K562 (cell line): ENCODE measurements around the gene RBSN. TPM values are rescaled to one million over a fixed set of nuclear protein-coding genes. Genes with fewer than 3 reads are reported as not detected.

Experiments used
- BACH1 ChIP-seq: fragments of 200-800 bp; sonication (Bioruptor generic); IDR thresholded peaks from 2 replicates; pipeline ENCODE4 v1.6.1; 2016; ENCODE audit warnings: missing genetic modification characterization, missing compliant biosample characterization
- BCL6 ChIP-seq: fragments of 250-450 bp; sonication (Bioruptor Pico); IDR thresholded peaks from 2 replicates; pipeline ENCODE4 v1.4.0; 2020
- CCNT2 ChIP-seq: IDR thresholded peaks from 2 replicates; pipeline ENCODE4 v1.6.1; 2011; ENCODE audit warnings: borderline replicate concordance, low read depth, mild to moderate bottlenecking, moderate library complexity, mixed read lengths, low read length; ENCODE audit not compliant: insufficient read length; ENCODE audit errors: extremely low read depth
- CHD1 ChIP-seq: fragments of 200-600 bp; sonication (generic); IDR thresholded peaks from one replicate; pipeline ENCODE4 v1.6.1; 2012; ENCODE audit warnings: mild to moderate bottlenecking, moderate library complexity, low read length, inconsistent platforms
- GTF2A2 ChIP-seq: IDR thresholded peaks from 2 replicates; pipeline ENCODE4 v1.6.1; 2016; ENCODE audit warnings: mild to moderate bottlenecking, missing genetic modification characterization, missing compliant biosample characterization
- HMGXB4 ChIP-seq: sonication (generic); formaldehyde crosslinking; IDR thresholded peaks from 2 replicates; pipeline ENCODE4 v1.8.1; 2023; ENCODE audit warnings: mild to moderate bottlenecking, missing genetic modification reagents
- MBD2 ChIP-seq: sonication (generic); IDR thresholded peaks from 2 replicates; pipeline ENCODE4 v1.6.1; 2016; ENCODE audit warnings: low read depth, borderline replicate concordance
- NFXL1 ChIP-seq: fragments of 450-650 bp; formaldehyde crosslinking; IDR thresholded peaks from 2 replicates; pipeline ENCODE4 v1.4.0; 2021; ENCODE audit warnings: mild to moderate bottlenecking
- REST ChIP-seq, 2 experiments: fragments of 450-650 bp; formaldehyde crosslinking in 1 of 2; IDR thresholded peaks; 2 replicates each; pipeline versions ENCODE4 v1.4.0 to v1.6.1; 2014 to 2020; ENCODE audit warnings: mild to moderate bottlenecking in 2 of 2, borderline replicate concordance in 1 of 2, low read depth in 1 of 2
- SMARCC2 ChIP-seq: fragments of 450-650 bp; IDR thresholded peaks from 2 replicates; pipeline ENCODE4 v1.6.1; 2017; ENCODE audit warnings: antibody characterized with exemption, moderate library complexity, mild to moderate bottlenecking, low read depth
- TSHZ1 ChIP-seq: fragments of 250-450 bp; sonication (Bioruptor Pico); IDR thresholded peaks from 2 replicates; pipeline ENCODE4 v1.4.0; 2020; ENCODE audit warnings: mild to moderate bottlenecking, moderate library complexity
- XRCC5 ChIP-seq: fragments of 200-400 bp; formaldehyde crosslinking; IDR thresholded peaks from 2 replicates; pipeline ENCODE4 v1.6.1; 2017; ENCODE audit warnings: low read depth, mild to moderate bottlenecking, low read length
- ZNF277 ChIP-seq: fragments of 250-450 bp; sonication (Bioruptor Pico); IDR thresholded peaks from 2 replicates; pipeline ENCODE4 v1.8.0; 2022; ENCODE audit warnings: inconsistent platforms, mild to moderate bottlenecking, moderate library complexity, borderline replicate concordance
- polyA plus RNA-seq, 8 experiments: library from polyadenylated mRNA; depleted of rRNA in 4 of 8; stranded (reverse) in 5 of 8; unstranded in 3 of 8; fragments of >200 nt; fragmentation: Nextera tagmentation in 2 of 8; fragmentation: Illumina TruSeq in 1 of 8; extraction: Ambion mirVana in 2 of 8; extraction: Trizol in 1 of 8; gene quantifications; 2 replicates each; pipeline versions ENCODE4 v1.2.1 to v1.2.3, GENCODE V29; 2011 to 2014; ENCODE audit warnings: inconsistent platforms in 1 of 8, missing spikeins in 1 of 8
- total RNA-seq, 7 experiments: library from RNA; depleted of rRNA in 6 of 7; stranded (reverse); fragments of >200 nt in 6 of 7; fragmentation: Illumina TruSeq in 2 of 7; extraction: Trizol in 2 of 7; gene quantifications; 2 replicates each; pipeline versions ENCODE4 v1.2.1 to v1.2.3, GENCODE V29; 2011 to 2021; ENCODE audit warnings: low replicate concordance in 1 of 7

The RBSN gene
- total and polyA plus RNA-seq, 9 of the 15 experiments (the other 6 are each of a cell fraction or from before 2014, with no cell fraction given) = 2.9 to 19.6 (median 15.0) TPM

DNA sequence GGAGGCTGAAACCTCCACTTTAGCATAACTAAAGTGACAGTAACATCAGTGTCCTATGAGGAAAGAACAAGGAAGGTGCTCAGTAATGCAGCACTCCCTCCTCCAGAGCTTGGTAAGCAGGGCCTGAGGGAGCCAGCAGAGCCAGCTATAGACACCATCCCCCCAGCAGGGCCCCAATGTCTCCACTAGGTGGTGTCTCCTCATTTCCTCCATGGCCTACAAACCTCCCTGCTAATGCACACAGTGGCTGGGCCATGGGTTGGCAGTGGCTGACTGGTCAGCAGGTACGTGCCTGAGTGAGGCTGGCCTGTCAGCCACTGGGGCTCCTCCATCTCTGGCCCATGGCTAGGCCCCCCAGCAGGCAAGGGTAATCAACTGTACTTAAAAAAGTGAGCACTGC lies 47.4 kb downstream of the RBSN start (continued):
- TF ChIP-seq XRCC5 = no peak
- no peak for TF ChIP-seq NFXL1
- no peak for TF ChIP-seq CHD1
- TF ChIP-seq BACH1 (tag) = no peak
- TF ChIP-seq REST (IDR thresholded peaks at IDR 0.05; ENCODE audit: borderline replicate concordance) = no peak
- no peak for TF ChIP-seq REST (CRISPR knock-in tag; IDR thresholded peaks at IDR 0.05; ENCODE audit: low read depth)
- no peak for TF ChIP-seq CCNT2
- no peak for TF ChIP-seq SMARCC2
- TF ChIP-seq BCL6 = no peak
- no peak for TF ChIP-seq TSHZ1
- no peak for TF ChIP-seq ZNF277
- TF ChIP-seq HMGXB4 = no peak
- TF ChIP-seq GTF2A2 (tag) = no peak
- TF ChIP-seq MBD2 = no peak
